Activated CD4-positive, alpha-beta T cell treated with anti-CD3 and anti-CD28 coated beads, Interleukin-2, amount 50 U/mL, for 24 hours (primary cell): ENCODE measurements around the gene SUV39H1.
A peak's percentile ranks its signal among the peaks of the same experiment; 100 is the strongest.

Experiments
- DNase-seq, 2 donors: peaks; one replicate each; pipeline ENCODE4 v3.0.0-alpha.2; 2020; ENCODE audit warnings: low read depth in 1 of 2, low spot score in 1 of 2

SUV39H1 gene

GRCh38 chrX:48713847-48714246 lies 17.3 kb downstream of the SUV39H1 start:
- no peak for DNase-seq

- DNase-seq: no peak
Measured at GRCh38 chrX:48714573-48714972, 18.0 kb downstream of the SUV39H1 start.

GRCh38 chrX:48715072-48715471 lies 18.5 kb downstream of the SUV39H1 start:
- DNase-seq: no peak

GRCh38 chrX:48715876-48716502 lies 19.5 kb downstream of the SUV39H1 start:
- DNase-seq: no peak

GRCh38 chrX:48719958-48720357 lies 23.4 kb downstream of the SUV39H1 start:
- no peak for DNase-seq

GRCh38 chrX:48720577-48721250 lies 24.2 kb downstream of the SUV39H1 start:
- no peak for DNase-seq

GRCh38 chrX:48721916-48722315 lies 25.4 kb downstream of the SUV39H1 start:
- no peak for DNase-seq

- no peak for DNase-seq
Measured at GRCh38 chrX:48726596-48726995, 30.1 kb downstream of the SUV39H1 start.

- DNase-seq: no peak
Measured at GRCh38 chrX:48728653-48729052, 32.1 kb downstream of the SUV39H1 start.

- DNase-seq: no peak
Measured at GRCh38 chrX:48736303-48736702, 39.8 kb downstream of the SUV39H1 start.

GRCh38 chrX:48736878-48737212 lies 40.3 kb downstream of the SUV39H1 start:
- DNase-seq: no peak

- DNase-seq: peak; percentile 50 to 81
Measured at GRCh38 chrX:48737213-48737938, 40.8 kb downstream of the SUV39H1 start.

- DNase-seq: no peak
Measured at GRCh38 chrX:48737940-48738339, 41.4 kb downstream of the SUV39H1 start.

- no peak for DNase-seq
Measured at GRCh38 chrX:48741834-48742233, 45.3 kb downstream of the SUV39H1 start.

GRCh38 chrX:48745222-48745621 lies 48.7 kb downstream of the SUV39H1 start:
- no peak for DNase-seq

- DNase-seq: no peak
Measured at GRCh38 chrX:48747415-48748016, 51.0 kb downstream of the SUV39H1 start.

GRCh38 chrX:48749182-48749581 lies 52.6 kb downstream of the SUV39H1 start:
- DNase-seq: no peak

GRCh38 chrX:48751343-48751742 lies 54.8 kb downstream of the SUV39H1 start:
- DNase-seq: no peak

GRCh38 chrX:48752498-48752897 lies 56.0 kb downstream of the SUV39H1 start:
- DNase-seq: no peak

- DNase-seq: no peak
Measured at GRCh38 chrX:48753708-48754228, 57.2 kb downstream of the SUV39H1 start.

GRCh38 chrX:48754238-48754637 lies 57.7 kb downstream of the SUV39H1 start:
- no peak for DNase-seq
